HCT116 (cell line): ENCODE measurements around the gene FRMD4A. TPM values are rescaled to one million over a fixed set of nuclear protein-coding genes. Genes with fewer than 3 reads are reported as not detected.

Source experiments
- ATAC-seq: fragments of 200-7000 bp; cut with Tn5 transposase; 2 replicates; pipeline ENCODE4 v1.9.1; 2020; ENCODE audit warnings: mild to moderate bottlenecking, moderate library complexity
- BruUV-seq: library from RNA; stranded (reverse); fragments of 400-500 nt; replicated peaks from 2 replicates; lab custom pipeline; 2021; lab: Mats Ljungman, UMichigan
- CTCF ChIA-PET: fragments of 300-600 bp; sonication (Branson Sonifier 250); formaldehyde crosslinking; loops from one replicate; lab custom pipeline; 2021; ENCODE audit warnings: antibody characterized with exemption; lab: Charles Lee
- POLR2A ChIA-PET: fragments of 300-600, 350-600 bp; sonication (Branson Sonifier 250); formaldehyde crosslinking; loops from one replicate; lab custom pipeline; 2021; ENCODE audit warnings: antibody characterized with exemption; lab: Charles Lee
- RAD21 ChIA-PET, 2 experiments: fragments of 300-600 bp; sonication (Branson Sonifier 250); formaldehyde crosslinking; loops; one replicate each; lab custom pipeline; 2023; ENCODE audit warnings: low total read pairs in 2 of 2; ENCODE audit not compliant: uncharacterized antibody in 2 of 2, unreplicated experiment in 2 of 2, low non-redundant PET in 1 of 2; lab: Charles Lee
- DNase-seq: peaks from one replicate; pipeline ENCODE4 v3.0.0-alpha.2; 2010; ENCODE audit warnings: low read depth, low spot score
- H2AFZ ChIP-seq: fragments of 200-600 bp; shearing (Covaris generic), sonication (generic); 2 replicates; pipeline ENCODE4 v1.6.1; 2017; ENCODE audit warnings: low read depth, mixed run types, mixed read lengths, antibody characterized with exemption, low read length; ENCODE audit not compliant: poor library complexity, severe bottlenecking
- H3K27ac ChIP-seq: 2 replicates; pipeline ENCODE4 v1.5.1; 2012; ENCODE audit warnings: low read depth, low read length
- H3K27me3 ChIP-seq: fragments of 200-600 bp; sonication (generic); 2 replicates; pipeline ENCODE4 v1.6.1; 2016; ENCODE audit warnings: mixed run types, low read length, mixed read lengths; ENCODE audit not compliant: insufficient read depth
- H3K36me3 ChIP-seq, 2 experiments: fragments of 200-500 bp in 1 of 2; fragments of 200-600 bp in 1 of 2; sonication (Bioruptor generic) in 1 of 2; sonication (generic) in 1 of 2; 2 replicates each; pipeline versions ENCODE4 v1.5.1 to v1.6.1; 2014 to 2016; ENCODE audit warnings: low read length in 2 of 2, inconsistent platforms in 1 of 2, mixed read lengths in 1 of 2, mixed run types in 1 of 2; ENCODE audit not compliant: insufficient read depth in 2 of 2, control insufficient read depth in 1 of 2
- H3K4me1 ChIP-seq, 2 experiments: fragments of 200-600 bp in 1 of 2; sonication (generic) in 1 of 2; 2 replicates each; pipeline versions ENCODE4 v1.5.1 to v1.6.1; 2012 to 2017; ENCODE audit warnings: low read length in 2 of 2, inconsistent platforms in 1 of 2, mild to moderate bottlenecking in 1 of 2, mixed read lengths in 1 of 2, mixed run types in 1 of 2, moderate library complexity in 1 of 2; ENCODE audit not compliant: insufficient read depth in 2 of 2, control insufficient read depth in 1 of 2
- H3K4me2 ChIP-seq: fragments of 200-600 bp; sonication (generic); 2 replicates; pipeline ENCODE4 v1.6.1; 2017; ENCODE audit warnings: mixed run types, low read length, mixed read lengths
- H3K4me3 ChIP-seq, 2 experiments: fragments of 200-600 bp in 1 of 2; sonication (generic) in 1 of 2; replicated peaks in 1 of 2; 2 replicates each; pipeline ENCODE4 v1.5.1; 2011 to 2016; ENCODE audit warnings: low read length in 2 of 2, control low read depth in 1 of 2, low read depth in 1 of 2, mild to moderate bottlenecking in 1 of 2, mixed read lengths in 1 of 2, mixed run types in 1 of 2
- H3K79me2 ChIP-seq: fragments of 200-600 bp; sonication (generic); 2 replicates; pipeline ENCODE4 v1.6.1; 2017; ENCODE audit warnings: mild to moderate bottlenecking, mixed run types, low read length, moderate library complexity, mixed read lengths; ENCODE audit not compliant: insufficient read depth
- H3K9ac ChIP-seq: fragments of 200-600 bp; sonication (generic); 2 replicates; pipeline ENCODE4 v1.6.1; 2016; ENCODE audit warnings: low read length, mixed read lengths
- H3K9me2 ChIP-seq: fragments of 200-600 bp; sonication (generic), shearing (Covaris generic); 2 replicates; pipeline ENCODE4 v1.6.1; 2017; ENCODE audit warnings: mixed run types, mild to moderate bottlenecking, moderate library complexity; ENCODE audit not compliant: insufficient read depth
- H3K9me3 ChIP-seq, 2 experiments: fragments of 200-500 bp in 1 of 2; fragments of 200-600 bp in 1 of 2; sonication (Bioruptor generic) in 1 of 2; sonication (generic) in 1 of 2; 2 replicates each; pipeline ENCODE4 v1.6.1; 2014 to 2017; ENCODE audit warnings: low read length in 2 of 2, mixed read lengths in 2 of 2, inconsistent platforms in 1 of 2, low read depth in 1 of 2, mild to moderate bottlenecking in 1 of 2, mixed run types in 1 of 2, moderate library complexity in 1 of 2; ENCODE audit not compliant: control insufficient read depth in 1 of 2, insufficient read depth in 1 of 2
- H4K20me1 ChIP-seq: fragments of 200-600 bp; sonication (generic), shearing (Covaris generic); 2 replicates; pipeline ENCODE4 v1.6.1; 2017; ENCODE audit warnings: mixed run types, mild to moderate bottlenecking, moderate library complexity; ENCODE audit not compliant: insufficient read depth
- ATF3 ChIP-seq: IDR thresholded peaks from 2 replicates; pipeline ENCODE4 v1.6.1; 2012
- CBX3 ChIP-seq: IDR thresholded peaks from 2 replicates; pipeline ENCODE4 v1.6.1; 2012; ENCODE audit warnings: low read depth
- CEBPB ChIP-seq: IDR thresholded peaks from 2 replicates; pipeline ENCODE4 v1.6.1; 2012; ENCODE audit warnings: low read depth
- CTCF ChIP-seq, 3 experiments: fragments of 200-600 bp in 1 of 3; sonication (generic) in 1 of 3; IDR thresholded peaks in 2 of 3; conservative IDR thresholded peaks in 1 of 3; 2 replicates each; pipeline ENCODE4 v1.5.1; 2012 to 2017; ENCODE audit warnings: low read depth in 2 of 3, low read length in 2 of 3, antibody characterized with exemption in 1 of 3, borderline replicate concordance in 1 of 3, control low read depth in 1 of 3, mild to moderate bottlenecking in 1 of 3, mixed read lengths in 1 of 3, mixed run types in 1 of 3, moderate library complexity in 1 of 3; ENCODE audit not compliant: insufficient read depth in 1 of 3
- EGR1 ChIP-seq: IDR thresholded peaks from 2 replicates; pipeline ENCODE4 v1.6.1; 2012; ENCODE audit warnings: low read depth
- ELF1 ChIP-seq: IDR thresholded peaks from 2 replicates; pipeline ENCODE4 v1.6.1; 2012; ENCODE audit warnings: low read depth, borderline replicate concordance
- EZH2 ChIP-seq: fragments of 200-600 bp; sonication (generic); IDR thresholded peaks from 2 replicates; pipeline ENCODE4 v1.6.1; 2017; ENCODE audit warnings: antibody characterized with exemption, mixed run types
- EZH2phosphoT487 ChIP-seq: fragments of 200-600 bp; IDR thresholded peaks from 2 replicates; pipeline ENCODE4 v1.6.1; 2018; ENCODE audit warnings: antibody characterized with exemption, borderline replicate concordance
- FOSL1 ChIP-seq: IDR thresholded peaks from 2 replicates; pipeline ENCODE4 v1.6.1; 2012; ENCODE audit warnings: low read depth
- JUND ChIP-seq: IDR thresholded peaks from 2 replicates; pipeline ENCODE4 v1.6.1; 2012
- POLR2A ChIP-seq: IDR thresholded peaks from 2 replicates; pipeline ENCODE4 v1.7.0; 2011; ENCODE audit warnings: borderline replicate concordance; ENCODE audit not compliant: insufficient read depth, insufficient read length; ENCODE audit errors: extremely low read depth
- RAD21 ChIP-seq: IDR thresholded peaks from 2 replicates; pipeline ENCODE4 v1.6.1; 2012; ENCODE audit warnings: low read depth, mild to moderate bottlenecking
- SIN3A ChIP-seq: IDR thresholded peaks from 2 replicates; pipeline ENCODE4 v1.6.1; 2012; ENCODE audit warnings: low read depth
- SP1 ChIP-seq: IDR thresholded peaks from 2 replicates; pipeline ENCODE4 v1.6.1; 2012; ENCODE audit warnings: low read depth
- SRF ChIP-seq: IDR thresholded peaks from 2 replicates; pipeline ENCODE4 v1.6.1; 2012; ENCODE audit warnings: low read depth
- TCF7L2 ChIP-seq: IDR thresholded peaks from 2 replicates; pipeline ENCODE4 v1.7.0; 2011; ENCODE audit warnings: borderline replicate concordance, inconsistent platforms; ENCODE audit not compliant: insufficient read depth, insufficient read length; ENCODE audit errors: extremely low read depth
- ZBTB33 ChIP-seq: IDR thresholded peaks from 2 replicates; pipeline ENCODE4 v1.6.1; 2011; ENCODE audit warnings: mild to moderate bottlenecking, low read length, moderate library complexity; ENCODE audit not compliant: insufficient replicate concordance; ENCODE audit errors: extremely low read depth
- ZFX ChIP-seq: fragments of 450-650 bp; IDR thresholded peaks from 2 replicates; pipeline ENCODE4 v1.6.1; 2017
- ZNF274 ChIP-seq: fragments of 200-500 bp; sonication (Bioruptor generic); IDR thresholded peaks from 2 replicates; pipeline ENCODE4 v1.6.1; 2014; ENCODE audit warnings: mild to moderate bottlenecking, low read depth, low read length, inconsistent platforms
- intact Hi-C: fragments of 100-400 bp; cut with micrococcal nuclease; formaldehyde crosslinking; loops from 2 replicates; pipeline ENCODE4 v1.10.0; 2022
- total RNA-seq: library from RNA; stranded (reverse); gene quantifications from one replicate; pipeline ENCODE4 v1.2.1, GENCODE V29; 2021; ENCODE audit not compliant: unreplicated experiment

FRMD4A gene
- total RNA-seq, 1 experiment from 2014 or later = 0.20 TPM

GRCh38 chr10:13665516-13666262, 665.0 kb downstream of the FRMD4A start:
- no peaks in the 10 kb centered on the region for H3K9me2 ChIP-seq
- no TSS peak for BruUV-seq
- H3K36me3 ChIP-seq = no peaks in the 10 kb centered on the region
- H3K79me2 ChIP-seq = no peaks in the 10 kb centered on the region
- H4K20me1 ChIP-seq = no peaks in the 10 kb centered on the region
- intact Hi-C loops = no loop called here
- H3K27ac ChIP-seq = no peak overlapping the region
- H3K9me3 ChIP-seq = no peaks in the 10 kb centered on the region
- H3K4me3 ChIP-seq = no peak overlapping the region
- no peak for TF ChIP-seq JUND
- no peak for TF ChIP-seq SP1
- no peak for TF ChIP-seq EZH2
- TF ChIP-seq CTCF (IDR thresholded peaks at IDR 0.05 in 2 of 3, conservative IDR thresholded peaks at IDR 0.05 in 1 of 3; ENCODE audit: borderline replicate concordance in 1 of 3, insufficient read depth in 1 of 3, low read depth in 2 of 3, low read length in 2 of 3) = no peak
- TF ChIP-seq SIN3A = no peak
- no peak for TF ChIP-seq CBX3
- TF ChIP-seq TCF7L2 = no peak
- TF ChIP-seq CEBPB = no peak
- TF ChIP-seq ZNF274 = no peak
- no peak for TF ChIP-seq ZFX
- TF ChIP-seq ELF1 = no peak
- no peak for TF ChIP-seq POLR2A
- TF ChIP-seq RAD21 = no peak
- TF ChIP-seq FOSL1 = no peak
- no peak for TF ChIP-seq EZH2phosphoT487
- TF ChIP-seq EGR1 = no peak
- TF ChIP-seq SRF = no peak
- TF ChIP-seq ZBTB33 = no peak
- TF ChIP-seq ATF3 = no peak
- H2AFZ ChIP-seq = no peak overlapping the region
- no peak overlapping the region for H3K4me2 ChIP-seq
- H3K27me3 ChIP-seq = no peaks in the 10 kb centered on the region
- ChIA-PET POLR2A (no interaction called here), CTCF (no interaction called here), RAD21 (no interaction called here)
- no peak for DNase-seq
- no peaks in the 10 kb centered on the region for H3K4me1 ChIP-seq
- no peak for ATAC-seq
- H3K9ac ChIP-seq = no peak overlapping the region
